Tibial nerve (tissue), 4 donors: Measurements from ENCODE around the gene ZNF385C.

Experiments
- CTCF ChIP-seq, 5 experiments: fragments of 200-600 bp in 3 of 5; fragments of 450-650 bp in 2 of 5; sonication (generic) in 3 of 5; IDR thresholded peaks; one replicate each; pipeline ENCODE4 v1.5.1; 2016 to 2019; ENCODE audit warnings: antibody characterized with exemption in 5 of 5, mild to moderate bottlenecking in 3 of 5, moderate library complexity in 2 of 5
- EP300 ChIP-seq, 2 donors: sonication (generic); formaldehyde crosslinking; IDR thresholded peaks; one replicate each; pipeline ENCODE4 v1.6.1; 2017; ENCODE audit warnings: antibody characterized with exemption in 2 of 2, mild to moderate bottlenecking in 1 of 2
- POLR2A ChIP-seq, 2 donors: fragments of 450-650 bp; IDR thresholded peaks; one replicate each; pipeline ENCODE4 v1.6.1; 2017; ENCODE audit warnings: antibody characterized with exemption in 2 of 2, mild to moderate bottlenecking in 2 of 2, moderate library complexity in 2 of 2

GRCh38 chr17:42045719-42046118 is 52.6 kb downstream of the ZNF385C start:
- TF ChIP-seq CTCF (IDR thresholded peaks at IDR 0.05) (no peak), POLR2A (IDR thresholded peaks at IDR 0.05) (no peak), EP300 (IDR thresholded peaks at IDR 0.05) (no peak)
